Measurements from ENCODE around the gene DCBLD2. TPM values are rescaled to one million over a fixed set of nuclear protein-coding genes. Genes with fewer than 3 reads are reported as not detected.
"Not testable (repeated sequence)": the region's sequence is repeated elsewhere in the genome, so short reads cannot be mapped to it uniquely, and the experiment has no call there.

DCBLD2 gene
- total RNA-seq, 1 experiment from 2014 or later = 0.22 TPM

GRCh38 chr3:98869391-98869790 lies 32.1 kb downstream of the DCBLD2 start:
- Histone ChIP-seq H2AFZ (ENCODE audit: low read length) (no peak overlapping the region), H3K9ac (ENCODE audit: low read length) (no peak overlapping the region), H3K27ac (ENCODE audit: low read length) (no peak overlapping the region), H3K4me2 (ENCODE audit: low read depth, low read length, poor library complexity, severe bottlenecking) (no peak overlapping the region), H4K20me1 (ENCODE audit: insufficient read depth, low read depth, low read length) (no peaks in the 10 kb centered on the region), H3K9me2 (replicated peaks; ENCODE audit: insufficient read depth, low read length) (no peaks in the 10 kb centered on the region), H3K36me3 (ENCODE audit: insufficient read depth, low read length) (no peaks in the 10 kb centered on the region), H3K79me2 (ENCODE audit: low read length) (no peaks in the 10 kb centered on the region), H3K4me3 (ENCODE audit: low read length) (no peak overlapping the region), H3K9me3 (ENCODE audit: low read length) (no peaks in the 10 kb centered on the region), H3K27me3 (ENCODE audit: low read length) (no peaks in the 10 kb centered on the region), H3K4me1 (ENCODE audit: low read length) (no peaks in the 10 kb centered on the region)
- DNase-seq = no peak

- not testable (repeated sequence) for H3K4me2 ChIP-seq (ENCODE audit: low read depth, low read length, poor library complexity, severe bottlenecking); H3K79me2 ChIP-seq (ENCODE audit: low read length); H3K36me3 ChIP-seq (ENCODE audit: insufficient read depth, low read length); H3K4me3 ChIP-seq (ENCODE audit: low read length); H3K4me1 ChIP-seq (ENCODE audit: low read length); H3K27me3 ChIP-seq (ENCODE audit: low read length); H3K27ac ChIP-seq (ENCODE audit: low read length); H4K20me1 ChIP-seq (ENCODE audit: insufficient read depth, low read depth, low read length); H3K9me2 ChIP-seq (replicated peaks; ENCODE audit: insufficient read depth, low read length); DNase-seq; H2AFZ ChIP-seq (ENCODE audit: low read length); H3K9me3 ChIP-seq (ENCODE audit: low read length); H3K9ac ChIP-seq (ENCODE audit: low read length)
Observed at GRCh38 chr3:98857971-98858370, 43.5 kb downstream of the DCBLD2 start.

GRCh38 chr3:98857258-98857657 lies 44.2 kb downstream of the DCBLD2 start:
- not testable (repeated sequence) for H3K36me3 ChIP-seq (ENCODE audit: insufficient read depth, low read length); DNase-seq; H3K4me1 ChIP-seq (ENCODE audit: low read length); H2AFZ ChIP-seq (ENCODE audit: low read length); H3K9me2 ChIP-seq (replicated peaks; ENCODE audit: insufficient read depth, low read length); H3K9ac ChIP-seq (ENCODE audit: low read length); H3K79me2 ChIP-seq (ENCODE audit: low read length); H3K4me2 ChIP-seq (ENCODE audit: low read depth, low read length, poor library complexity, severe bottlenecking); H4K20me1 ChIP-seq (ENCODE audit: insufficient read depth, low read depth, low read length); H3K4me3 ChIP-seq (ENCODE audit: low read length); H3K27ac ChIP-seq (ENCODE audit: low read length); H3K27me3 ChIP-seq (ENCODE audit: low read length); H3K9me3 ChIP-seq (ENCODE audit: low read length)

GRCh38 chr3:98856724-98857123 lies 44.8 kb downstream of the DCBLD2 start:
- no peak overlapping the region for H2AFZ ChIP-seq (ENCODE audit: low read length)
- no peak overlapping the region for H3K4me3 ChIP-seq (ENCODE audit: low read length)
- DNase-seq = no peak
- H3K79me2 ChIP-seq (ENCODE audit: low read length) = no peaks in the 10 kb centered on the region
- H3K27ac ChIP-seq (ENCODE audit: low read length) = no peak overlapping the region
- no peaks in the 10 kb centered on the region for H3K36me3 ChIP-seq (ENCODE audit: insufficient read depth, low read length)
- H3K4me2 ChIP-seq (ENCODE audit: low read depth, low read length, poor library complexity, severe bottlenecking) = no peak overlapping the region
- H3K4me1 ChIP-seq (ENCODE audit: low read length) = no peaks in the 10 kb centered on the region
- H3K9me2 ChIP-seq (replicated peaks; ENCODE audit: insufficient read depth, low read length) = no peaks in the 10 kb centered on the region
- no peaks in the 10 kb centered on the region for H3K27me3 ChIP-seq (ENCODE audit: low read length)
- H3K9ac ChIP-seq (ENCODE audit: low read length) = no peak overlapping the region
- no peaks in the 10 kb centered on the region for H3K9me3 ChIP-seq (ENCODE audit: low read length)
- H4K20me1 ChIP-seq (ENCODE audit: insufficient read depth, low read depth, low read length) = no peaks in the 10 kb centered on the region

GRCh38 chr3:98855806-98856400 lies 45.6 kb downstream of the DCBLD2 start:
- Histone ChIP-seq H3K4me3 (ENCODE audit: low read length) (no peak overlapping the region), H3K36me3 (ENCODE audit: insufficient read depth, low read length) (no peaks in the 10 kb centered on the region), H3K27ac (ENCODE audit: low read length) (no peak overlapping the region), H3K27me3 (ENCODE audit: low read length) (no peaks in the 10 kb centered on the region), H3K9me2 (replicated peaks; ENCODE audit: insufficient read depth, low read length) (no peaks in the 10 kb centered on the region), H4K20me1 (ENCODE audit: insufficient read depth, low read depth, low read length) (no peaks in the 10 kb centered on the region), H3K4me2 (ENCODE audit: low read depth, low read length, poor library complexity, severe bottlenecking) (no peak overlapping the region), H3K79me2 (ENCODE audit: low read length) (no peaks in the 10 kb centered on the region), H2AFZ (ENCODE audit: low read length) (no peak overlapping the region), H3K4me1 (ENCODE audit: low read length) (no peaks in the 10 kb centered on the region), H3K9ac (ENCODE audit: low read length) (no peak overlapping the region), H3K9me3 (ENCODE audit: low read length) (no peaks in the 10 kb centered on the region)
- no peak for DNase-seq

- no peaks in the 10 kb centered on the region for H4K20me1 ChIP-seq (ENCODE audit: insufficient read depth, low read depth, low read length)
- no peak overlapping the region for H3K4me2 ChIP-seq (ENCODE audit: low read depth, low read length, poor library complexity, severe bottlenecking)
- H3K27ac ChIP-seq (ENCODE audit: low read length) = no peak overlapping the region
- H3K36me3 ChIP-seq (ENCODE audit: insufficient read depth, low read length) = no peaks in the 10 kb centered on the region
- no peak for DNase-seq
- no peaks in the 10 kb centered on the region for H3K4me1 ChIP-seq (ENCODE audit: low read length)
- no peak overlapping the region for H3K4me3 ChIP-seq (ENCODE audit: low read length)
- no peaks in the 10 kb centered on the region for H3K9me2 ChIP-seq (replicated peaks; ENCODE audit: insufficient read depth, low read length)
- H2AFZ ChIP-seq (ENCODE audit: low read length) = no peak overlapping the region
- H3K9ac ChIP-seq (ENCODE audit: low read length) = no peak overlapping the region
- H3K9me3 ChIP-seq (ENCODE audit: low read length) = no peaks in the 10 kb centered on the region
- no peaks in the 10 kb centered on the region for H3K27me3 ChIP-seq (ENCODE audit: low read length)
- no peaks in the 10 kb centered on the region for H3K79me2 ChIP-seq (ENCODE audit: low read length)
Observed at GRCh38 chr3:98848108-98848507, 53.4 kb downstream of the DCBLD2 start.

GRCh38 chr3:98846101-98846500 lies 55.4 kb downstream of the DCBLD2 start:
- no peaks in the 10 kb centered on the region for H4K20me1 ChIP-seq (ENCODE audit: insufficient read depth, low read depth, low read length)
- no peaks in the 10 kb centered on the region for H3K27me3 ChIP-seq (ENCODE audit: low read length)
- H3K9me2 ChIP-seq (replicated peaks; ENCODE audit: insufficient read depth, low read length) = no peaks in the 10 kb centered on the region
- H3K4me1 ChIP-seq (ENCODE audit: low read length) = no peaks in the 10 kb centered on the region
- H3K4me3 ChIP-seq (ENCODE audit: low read length) = no peak overlapping the region
- no peak overlapping the region for H3K4me2 ChIP-seq (ENCODE audit: low read depth, low read length, poor library complexity, severe bottlenecking)
- no peak overlapping the region for H3K9ac ChIP-seq (ENCODE audit: low read length)
- H3K9me3 ChIP-seq (ENCODE audit: low read length) = no peaks in the 10 kb centered on the region
- DNase-seq = no peak
- no peak overlapping the region for H2AFZ ChIP-seq (ENCODE audit: low read length)
- no peaks in the 10 kb centered on the region for H3K79me2 ChIP-seq (ENCODE audit: low read length)
- H3K27ac ChIP-seq (ENCODE audit: low read length) = no peak overlapping the region
- H3K36me3 ChIP-seq (ENCODE audit: insufficient read depth, low read length) = no peaks in the 10 kb centered on the region

GRCh38 chr3:98843266-98843959 lies 58.1 kb downstream of the DCBLD2 start:
- no peak for DNase-seq
- no peaks in the 10 kb centered on the region for H4K20me1 ChIP-seq (ENCODE audit: insufficient read depth, low read depth, low read length)
- H3K27ac ChIP-seq (ENCODE audit: low read length) = no peak overlapping the region
- H3K4me2 ChIP-seq (ENCODE audit: low read depth, low read length, poor library complexity, severe bottlenecking) = no peak overlapping the region
- no peak overlapping the region for H3K9ac ChIP-seq (ENCODE audit: low read length)
- no peak overlapping the region for H2AFZ ChIP-seq (ENCODE audit: low read length)
- no peaks in the 10 kb centered on the region for H3K79me2 ChIP-seq (ENCODE audit: low read length)
- no peaks in the 10 kb centered on the region for H3K36me3 ChIP-seq (ENCODE audit: insufficient read depth, low read length)
- H3K4me3 ChIP-seq (ENCODE audit: low read length) = no peak overlapping the region
- no peaks in the 10 kb centered on the region for H3K9me2 ChIP-seq (replicated peaks; ENCODE audit: insufficient read depth, low read length)
- no peaks in the 10 kb centered on the region for H3K9me3 ChIP-seq (ENCODE audit: low read length)
- no peaks in the 10 kb centered on the region for H3K27me3 ChIP-seq (ENCODE audit: low read length)
- H3K4me1 ChIP-seq (ENCODE audit: low read length) = no peaks in the 10 kb centered on the region
